Body of pancreas (tissue), 4 donors: Measurements from ENCODE around the gene CSNK1G1.

Experiments used
- CTCF ChIP-seq, 7 experiments: fragments of 450-650 bp in 4 of 7; fragments of 200-600 bp in 3 of 7; sonication (generic) in 3 of 7; IDR thresholded peaks; one replicate each; pipeline ENCODE4 v1.5.1; 2016 to 2019; ENCODE audit warnings: antibody characterized with exemption in 7 of 7
- POLR2A ChIP-seq, 3 donors: fragments of 450-650 bp; IDR thresholded peaks; one replicate each; pipeline ENCODE4 v1.6.1; 2016; ENCODE audit warnings: antibody characterized with exemption in 3 of 3, mild to moderate bottlenecking in 2 of 3

GRCh38 chr15:64191971-64192830 is 163.8 kb downstream of the CSNK1G1 start:
- no peak for TF ChIP-seq CTCF (IDR thresholded peaks at IDR 0.05)
- no peak for TF ChIP-seq POLR2A (IDR thresholded peaks at IDR 0.05)
